Adrenal gland (tissue), 12 donors: ENCODE data around the gene LSM14A. TPM values are rescaled to one million over a fixed set of nuclear protein-coding genes. Genes with fewer than 3 reads are reported as not detected.

Experiments
- DNase-seq, 7 donors: peaks; one replicate each; pipeline ENCODE4 v3.0.0-alpha.2; 2019 to 2020
- H3K27ac ChIP-seq, 5 donors: fragments of 200-600 bp; sonication (generic) in 4 of 5; 1 replicate in 3 of 5; 2 replicates in 2 of 5; pipeline versions ENCODE4 v1.5.1 to v1.8.0; 2016 to 2020; ENCODE audit warnings: mild to moderate bottlenecking in 1 of 5
- H3K27me3 ChIP-seq: fragments of 200-600 bp; 2 replicates; pipeline ENCODE4 v1.8.0; 2021
- H3K36me3 ChIP-seq, 2 donors: fragments of 200-600 bp; replicated peaks in 1 of 2; 1 replicate in 1 of 2; 2 replicates in 1 of 2; pipeline versions ENCODE4 v1.5.1 to v1.8.0; 2018 to 2022
- H3K4me1 ChIP-seq, 2 donors: fragments of 200-600 bp; replicated peaks in 1 of 2; 1 replicate in 1 of 2; 2 replicates in 1 of 2; pipeline versions ENCODE4 v1.5.1 to v1.8.0; 2018 to 2021
- H3K4me3 ChIP-seq, 4 donors: fragments of 200-600 bp; sonication (generic) in 3 of 4; one replicate each; pipeline ENCODE4 v1.5.1; 2016 to 2018
- H3K9me3 ChIP-seq, 3 donors: fragments of 200-600 bp; sonication (generic) in 1 of 3; replicated peaks in 1 of 3; 1 replicate in 2 of 3; 2 replicates in 1 of 3; pipeline versions ENCODE4 v1.5.1 to v1.8.0; 2016 to 2021
- POLR2A ChIP-seq, 2 donors: fragments of 450-650 bp; IDR thresholded peaks; one replicate each; pipeline ENCODE4 v1.6.1; 2017; ENCODE audit warnings: antibody characterized with exemption in 2 of 2, mild to moderate bottlenecking in 2 of 2, moderate library complexity in 1 of 2
- WGBS, 4 donors: extraction: QIAGEN DNeasy Blood & Tissue Kit in 2 of 4; methylation state at CpG; one replicate each; pipeline versions ENCODE4 v1.1.5 to v1.1.7; 2013 to 2017; 5-methylcytosine and 5-hydroxymethylcytosine counted together
- intact Hi-C, 2 donors: fragments of 100-400 bp; cut with DNase I; formaldehyde crosslinking; loops; one replicate each; pipeline versions ENCODE4 v1.14.1 to v1.15.0; 2022 to 2023
- polyA plus RNA-seq, 3 donors: library from polyadenylated mRNA; stranded (reverse); fragments of 200-250 nt in 2 of 3; fragments of 350-450 nt in 1 of 3; fragmentation: Illumina TruSeq in 1 of 3; extraction: RNeasy Lipid Tissue Mini Kit (QIAGEN cat#74804) in 1 of 3; gene quantifications; one replicate each; pipeline ENCODE4 v1.2.3, GENCODE V29; 2013 to 2014
- total RNA-seq, 9 donors: library from RNA; depleted of rRNA in 4 of 9; stranded (reverse); fragments of >200 nt in 4 of 9; fragments of 120-200 nt in 1 of 9; fragmentation: NEBNext Ultra II Directional in 1 of 9; extraction: Animal tissue kit (Norgen Biotek cat#: 25700) in 1 of 9; gene quantifications; one replicate each; pipeline versions ENCODE4 v1.1.0 to v1.2.4, GENCODE V29; 2013 to 2023
- TF ChIP-seq, protein P1 (sequence below), 6 experiments: fragments of 450-650 bp in 4 of 6; fragments of 200-600 bp in 2 of 6; sonication (generic) in 1 of 6; IDR thresholded peaks; 1 replicate in 5 of 6; 2 replicates in 1 of 6; pipeline versions ENCODE4 v1.5.1 to v1.8.0; 2016 to 2021; ENCODE audit warnings: antibody characterized with exemption in 6 of 6, mild to moderate bottlenecking in 2 of 6, moderate library complexity in 1 of 6
- donor health status: healthy with polysubstance abuse.
- donor health status: Bipolar disorder and iron deficiency.
- donor health status: DM: yes; HTN: yes; CAD: no.
- donor health status: DM: no; HTN: no; CAD: no.
- donor health status: DM: no; HTN: no; CAD: no.
- donor health status: DM: yes; HTN: yes; CAD: no.

LSM14A gene
- total and polyA plus RNA-seq, 12 donors: 44.5 to 130 (median 84.6) TPM

DNA sequence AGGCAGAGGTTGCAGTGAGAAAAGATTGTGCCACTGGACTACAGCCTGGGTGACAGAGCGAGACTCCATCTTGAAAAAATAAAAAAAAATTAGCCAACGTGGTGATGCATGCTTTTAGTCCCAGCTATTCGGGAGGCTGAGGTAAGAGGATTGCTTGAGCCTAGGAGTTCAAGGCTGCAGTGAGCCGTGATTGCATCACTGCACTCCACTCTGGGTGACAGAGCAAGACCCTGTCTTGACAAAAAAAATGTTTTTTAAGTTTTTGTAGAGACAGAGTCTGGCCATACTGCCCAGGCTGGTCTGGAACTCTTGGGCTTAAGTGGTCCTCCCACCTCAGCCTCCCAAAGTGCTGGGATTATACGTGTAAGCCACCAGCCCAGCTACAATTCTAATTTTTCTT, 22.4 kb upstream of the LSM14A start:
- H3K4me3 ChIP-seq: no peak overlapping the region
- no peak for TF ChIP-seq POLR2A (IDR thresholded peaks at IDR 0.05)
- TF ChIP-seq, protein P1, sequence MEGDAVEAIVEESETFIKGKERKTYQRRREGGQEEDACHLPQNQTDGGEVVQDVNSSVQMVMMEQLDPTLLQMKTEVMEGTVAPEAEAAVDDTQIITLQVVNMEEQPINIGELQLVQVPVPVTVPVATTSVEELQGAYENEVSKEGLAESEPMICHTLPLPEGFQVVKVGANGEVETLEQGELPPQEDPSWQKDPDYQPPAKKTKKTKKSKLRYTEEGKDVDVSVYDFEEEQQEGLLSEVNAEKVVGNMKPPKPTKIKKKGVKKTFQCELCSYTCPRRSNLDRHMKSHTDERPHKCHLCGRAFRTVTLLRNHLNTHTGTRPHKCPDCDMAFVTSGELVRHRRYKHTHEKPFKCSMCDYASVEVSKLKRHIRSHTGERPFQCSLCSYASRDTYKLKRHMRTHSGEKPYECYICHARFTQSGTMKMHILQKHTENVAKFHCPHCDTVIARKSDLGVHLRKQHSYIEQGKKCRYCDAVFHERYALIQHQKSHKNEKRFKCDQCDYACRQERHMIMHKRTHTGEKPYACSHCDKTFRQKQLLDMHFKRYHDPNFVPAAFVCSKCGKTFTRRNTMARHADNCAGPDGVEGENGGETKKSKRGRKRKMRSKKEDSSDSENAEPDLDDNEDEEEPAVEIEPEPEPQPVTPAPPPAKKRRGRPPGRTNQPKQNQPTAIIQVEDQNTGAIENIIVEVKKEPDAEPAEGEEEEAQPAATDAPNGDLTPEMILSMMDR (IDR thresholded peaks at IDR 0.05): no peak
- DNase-seq: no peak
- WGBS, 4 donors: 44 to 69% (median 61%) methylated on average over 5 of the region's 5 CpGs
- H3K27ac ChIP-seq: no peak overlapping the region
- no peaks in the 10 kb centered on the region for H3K9me3 ChIP-seq
- intact Hi-C loops: loop anchor here in 1 of 2 donors (5.0 kb wide), 2 partner anchors 108 to 373 kb away; no protein-coding TSS in a partner anchor
- H3K27me3 ChIP-seq: no peaks in the 10 kb centered on the region
- no peaks in the 10 kb centered on the region for H3K36me3 ChIP-seq
- no peaks in the 10 kb centered on the region for H3K4me1 ChIP-seq

DNA sequence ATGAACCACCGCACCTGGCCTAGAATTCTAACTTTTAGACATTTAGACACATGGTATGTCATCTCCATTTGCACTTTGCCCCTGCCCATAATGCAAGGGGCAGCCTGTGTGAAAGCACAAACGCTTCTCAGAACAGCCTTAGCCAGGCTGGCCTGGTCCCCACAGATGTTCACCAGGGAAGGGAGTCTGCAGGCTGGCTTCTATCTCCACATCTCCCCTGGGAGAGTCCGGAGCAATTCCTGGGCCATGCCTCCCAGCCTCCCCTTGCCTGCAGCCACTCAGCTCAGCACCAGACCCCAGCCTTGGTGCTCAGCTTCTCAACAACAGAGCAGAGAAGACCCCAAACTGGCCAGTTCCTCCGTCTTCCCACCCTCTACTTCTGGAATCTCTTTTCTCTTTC, 21.7 kb upstream of the LSM14A start:
- TF ChIP-seq POLR2A (IDR thresholded peaks at IDR 0.05): no peak
- TF ChIP-seq, protein P1 (IDR thresholded peaks at IDR 0.05): no peak
- no peak overlapping the region for H3K4me3 ChIP-seq
- DNase-seq: no peak
- H3K27me3 ChIP-seq: no peaks in the 10 kb centered on the region
- H3K36me3 ChIP-seq: no peaks in the 10 kb centered on the region
- H3K4me1 ChIP-seq: no peaks in the 10 kb centered on the region
- intact Hi-C loops: no loop called here
- no peak overlapping the region for H3K27ac ChIP-seq
- 73 to 87% (median 77%) methylated on average over 4 of the region's 4 CpGs for WGBS, 4 donors
- H3K9me3 ChIP-seq: no peaks in the 10 kb centered on the region

DNA sequence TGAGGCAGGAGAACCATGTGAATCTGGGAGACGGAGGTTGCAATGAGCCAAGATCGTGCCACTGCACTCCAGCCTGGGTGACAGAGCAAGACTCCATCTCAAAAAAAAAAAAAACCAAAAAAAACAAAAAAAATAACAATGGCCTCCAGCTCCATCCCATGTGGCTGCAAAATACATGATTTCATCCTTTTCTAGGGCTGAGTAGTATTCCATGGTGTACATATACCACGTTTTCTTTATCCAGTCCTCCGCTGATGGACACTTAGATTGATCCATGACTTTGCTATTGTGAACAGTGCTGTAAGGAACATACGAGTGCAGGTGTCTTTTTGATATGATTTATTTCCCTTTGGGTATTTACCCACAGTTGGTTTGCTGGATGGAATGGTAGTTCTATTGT, 20.9 kb upstream of the LSM14A start:
- H3K4me1 ChIP-seq: no peaks in the 10 kb centered on the region
- 84 to 93% (median 88%) methylated on average over 5 of the region's 5 CpGs for whole genome bisulfite sequencing, 4 donors
- no peaks in the 10 kb centered on the region for H3K9me3 ChIP-seq
- intact Hi-C loops: no loop called here
- TF ChIP-seq, protein P1 (IDR thresholded peaks at IDR 0.05): no peak
- TF ChIP-seq POLR2A (IDR thresholded peaks at IDR 0.05): no peak
- H3K36me3 ChIP-seq: no peaks in the 10 kb centered on the region
- DNase-seq: no peak
- no peak overlapping the region for H3K27ac ChIP-seq
- no peak overlapping the region for H3K4me3 ChIP-seq
- no peaks in the 10 kb centered on the region for H3K27me3 ChIP-seq

DNA sequence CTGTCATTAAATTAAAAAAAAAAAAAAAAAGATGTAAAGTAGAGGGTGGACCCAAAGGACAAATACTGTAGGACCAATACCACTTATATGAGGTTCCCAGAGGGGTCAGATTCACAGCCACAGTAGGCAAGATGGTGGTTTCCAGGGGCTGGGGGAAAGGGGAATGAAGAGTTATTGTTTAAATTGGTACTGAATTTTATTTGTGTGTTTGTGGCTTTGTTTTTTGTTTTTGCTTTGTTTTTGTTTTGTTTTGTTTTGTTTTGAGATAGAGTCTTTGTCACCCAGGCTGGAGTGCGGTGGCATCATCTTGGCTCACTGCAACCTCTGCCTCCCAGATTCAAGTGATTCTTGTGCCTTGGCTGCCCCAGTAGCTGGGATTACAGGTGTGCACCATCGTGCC, 17.9 kb upstream of the LSM14A start:
- no peaks in the 10 kb centered on the region for H3K4me1 ChIP-seq
- TF ChIP-seq, protein P1 (IDR thresholded peaks at IDR 0.05): no peak
- TF ChIP-seq POLR2A (IDR thresholded peaks at IDR 0.05): no peak
- H3K9me3 ChIP-seq: no peaks in the 10 kb centered on the region
- H3K36me3 ChIP-seq: no peaks in the 10 kb centered on the region
- DNase-seq: peak in 1 of 7 donors; percentile 2
- H3K27ac ChIP-seq: no peak overlapping the region
- no peak overlapping the region for H3K4me3 ChIP-seq
- 73 to 98% (median 82%) methylated on average over 2 of the region's 2 CpGs for WGBS, 4 donors
- no peaks in the 10 kb centered on the region for H3K27me3 ChIP-seq
- intact Hi-C loops: no loop called here
